ENCODE data around the gene OGFOD3. TPM values are rescaled to one million over a fixed set of nuclear protein-coding genes. Genes with fewer than 3 reads are reported as not detected.
A peak's percentile ranks its signal among the peaks of the same experiment; 100 is the strongest.

OGFOD3 gene
- total and polyA plus RNA-seq, 9 of the 15 experiments (the other 6 are each of a cell fraction or from before 2014, with no cell fraction given) = 0.69 to 44.7 (median 18.9) TPM

DNA sequence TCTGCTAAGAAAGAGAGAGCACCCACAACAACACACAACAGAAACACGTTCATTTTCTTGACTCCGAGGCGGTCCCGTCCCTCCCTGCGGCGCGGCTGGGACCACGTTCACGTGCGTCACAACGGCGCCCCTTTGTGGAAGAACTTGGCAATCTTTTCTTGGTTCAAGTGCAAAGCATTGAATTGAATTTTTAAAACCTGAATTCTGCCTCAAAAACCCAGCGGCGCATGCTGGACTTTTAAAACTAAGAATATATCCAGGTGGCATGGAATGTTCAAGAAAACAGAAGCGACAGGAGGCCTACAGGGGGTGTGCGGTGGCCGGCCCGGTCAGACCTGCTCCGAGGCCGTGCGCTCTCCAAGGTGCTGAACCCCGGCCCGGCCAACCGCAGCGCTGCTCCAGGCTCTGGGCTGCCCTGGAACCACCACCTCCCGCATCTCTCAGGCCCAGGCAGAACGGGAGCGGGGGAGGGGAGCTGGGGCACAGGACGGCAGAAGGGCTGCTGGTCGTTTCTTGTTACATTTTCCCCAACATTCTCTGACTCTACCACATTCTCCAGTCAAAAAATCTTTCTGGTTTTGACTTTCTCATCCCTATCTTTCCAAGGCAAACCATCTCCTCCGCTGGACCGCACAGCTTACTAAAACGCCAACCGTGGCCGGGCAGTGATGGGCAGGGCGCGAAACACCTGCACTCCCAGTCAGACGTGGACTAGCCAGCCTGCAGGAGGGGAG, 3.7 kb downstream of the OGFOD3 start (continued):
- TF ChIP-seq CBX2 (IDR thresholded peaks at IDR 0.05; ENCODE audit: insufficient read depth, low read length, poor library complexity, severe bottlenecking) (no peak), ZNF444 (CRISPR knock-in tag; IDR thresholded peaks at IDR 0.05) (no peak), KHSRP (IDR thresholded peaks at IDR 0.05) (no peak), ATF7 (IDR thresholded peaks at IDR 0.05) (peak; percentile 58; the same call in 1 of the 2 replicates), RBM34 (IDR thresholded peaks at IDR 0.05; ENCODE audit: borderline replicate concordance, insufficient read depth, low read length) (no peak), ZNF778 (CRISPR knock-in tag; IDR thresholded peaks at IDR 0.05) (no peak), TCF7 (IDR thresholded peaks at IDR 0.05; ENCODE audit: borderline replicate concordance) (no peak), ZHX1 (conservative IDR thresholded peaks at IDR 0.05; ENCODE audit: low read length) (0 out of 2 replicates have a peak, but pooled peaks have one; percentile 27), ZNF766 (CRISPR knock-in tag; conservative IDR thresholded peaks at IDR 0.05) (peak; percentile 92), ZFP36 (IDR thresholded peaks at IDR 0.05; ENCODE audit: low read depth, low read length, partially characterized antibody) (no peak), ZNF324 (CRISPR knock-in tag; IDR thresholded peaks at IDR 0.05) (no peak)
- TF ChIP-seq, protein P1, sequence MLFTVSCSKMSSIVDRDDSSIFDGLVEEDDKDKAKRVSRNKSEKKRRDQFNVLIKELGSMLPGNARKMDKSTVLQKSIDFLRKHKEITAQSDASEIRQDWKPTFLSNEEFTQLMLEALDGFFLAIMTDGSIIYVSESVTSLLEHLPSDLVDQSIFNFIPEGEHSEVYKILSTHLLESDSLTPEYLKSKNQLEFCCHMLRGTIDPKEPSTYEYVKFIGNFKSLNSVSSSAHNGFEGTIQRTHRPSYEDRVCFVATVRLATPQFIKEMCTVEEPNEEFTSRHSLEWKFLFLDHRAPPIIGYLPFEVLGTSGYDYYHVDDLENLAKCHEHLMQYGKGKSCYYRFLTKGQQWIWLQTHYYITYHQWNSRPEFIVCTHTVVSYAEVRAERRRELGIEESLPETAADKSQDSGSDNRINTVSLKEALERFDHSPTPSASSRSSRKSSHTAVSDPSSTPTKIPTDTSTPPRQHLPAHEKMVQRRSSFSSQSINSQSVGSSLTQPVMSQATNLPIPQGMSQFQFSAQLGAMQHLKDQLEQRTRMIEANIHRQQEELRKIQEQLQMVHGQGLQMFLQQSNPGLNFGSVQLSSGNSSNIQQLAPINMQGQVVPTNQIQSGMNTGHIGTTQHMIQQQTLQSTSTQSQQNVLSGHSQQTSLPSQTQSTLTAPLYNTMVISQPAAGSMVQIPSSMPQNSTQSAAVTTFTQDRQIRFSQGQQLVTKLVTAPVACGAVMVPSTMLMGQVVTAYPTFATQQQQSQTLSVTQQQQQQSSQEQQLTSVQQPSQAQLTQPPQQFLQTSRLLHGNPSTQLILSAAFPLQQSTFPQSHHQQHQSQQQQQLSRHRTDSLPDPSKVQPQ (CRISPR knock-in tag; IDR thresholded peaks at IDR 0.05; ENCODE audit: borderline replicate concordance) = no peak
- TF ChIP-seq, protein P2, sequence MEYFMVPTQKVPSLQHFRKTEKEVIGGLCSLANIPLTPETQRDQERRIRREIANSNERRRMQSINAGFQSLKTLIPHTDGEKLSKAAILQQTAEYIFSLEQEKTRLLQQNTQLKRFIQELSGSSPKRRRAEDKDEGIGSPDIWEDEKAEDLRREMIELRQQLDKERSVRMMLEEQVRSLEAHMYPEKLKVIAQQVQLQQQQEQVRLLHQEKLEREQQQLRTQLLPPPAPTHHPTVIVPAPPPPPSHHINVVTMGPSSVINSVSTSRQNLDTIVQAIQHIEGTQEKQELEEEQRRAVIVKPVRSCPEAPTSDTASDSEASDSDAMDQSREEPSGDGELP (CRISPR knock-in tag; IDR thresholded peaks at IDR 0.05; ENCODE audit: borderline replicate concordance) = peak; percentile 91
- TF ChIP-seq, protein P3, sequence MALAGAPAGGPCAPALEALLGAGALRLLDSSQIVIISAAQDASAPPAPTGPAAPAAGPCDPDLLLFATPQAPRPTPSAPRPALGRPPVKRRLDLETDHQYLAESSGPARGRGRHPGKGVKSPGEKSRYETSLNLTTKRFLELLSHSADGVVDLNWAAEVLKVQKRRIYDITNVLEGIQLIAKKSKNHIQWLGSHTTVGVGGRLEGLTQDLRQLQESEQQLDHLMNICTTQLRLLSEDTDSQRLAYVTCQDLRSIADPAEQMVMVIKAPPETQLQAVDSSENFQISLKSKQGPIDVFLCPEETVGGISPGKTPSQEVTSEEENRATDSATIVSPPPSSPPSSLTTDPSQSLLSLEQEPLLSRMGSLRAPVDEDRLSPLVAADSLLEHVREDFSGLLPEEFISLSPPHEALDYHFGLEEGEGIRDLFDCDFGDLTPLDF (CRISPR knock-in tag; IDR thresholded peaks at IDR 0.05) = peak; percentile 90
- TF ChIP-seq, protein P4, sequence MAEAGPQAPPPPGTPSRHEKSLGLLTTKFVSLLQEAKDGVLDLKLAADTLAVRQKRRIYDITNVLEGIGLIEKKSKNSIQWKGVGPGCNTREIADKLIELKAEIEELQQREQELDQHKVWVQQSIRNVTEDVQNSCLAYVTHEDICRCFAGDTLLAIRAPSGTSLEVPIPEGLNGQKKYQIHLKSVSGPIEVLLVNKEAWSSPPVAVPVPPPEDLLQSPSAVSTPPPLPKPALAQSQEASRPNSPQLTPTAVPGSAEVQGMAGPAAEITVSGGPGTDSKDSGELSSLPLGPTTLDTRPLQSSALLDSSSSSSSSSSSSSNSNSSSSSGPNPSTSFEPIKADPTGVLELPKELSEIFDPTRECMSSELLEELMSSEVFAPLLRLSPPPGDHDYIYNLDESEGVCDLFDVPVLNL (CRISPR knock-in tag; IDR thresholded peaks at IDR 0.05; ENCODE audit: low read depth) = no peak
- TF ChIP-seq, protein P5, sequence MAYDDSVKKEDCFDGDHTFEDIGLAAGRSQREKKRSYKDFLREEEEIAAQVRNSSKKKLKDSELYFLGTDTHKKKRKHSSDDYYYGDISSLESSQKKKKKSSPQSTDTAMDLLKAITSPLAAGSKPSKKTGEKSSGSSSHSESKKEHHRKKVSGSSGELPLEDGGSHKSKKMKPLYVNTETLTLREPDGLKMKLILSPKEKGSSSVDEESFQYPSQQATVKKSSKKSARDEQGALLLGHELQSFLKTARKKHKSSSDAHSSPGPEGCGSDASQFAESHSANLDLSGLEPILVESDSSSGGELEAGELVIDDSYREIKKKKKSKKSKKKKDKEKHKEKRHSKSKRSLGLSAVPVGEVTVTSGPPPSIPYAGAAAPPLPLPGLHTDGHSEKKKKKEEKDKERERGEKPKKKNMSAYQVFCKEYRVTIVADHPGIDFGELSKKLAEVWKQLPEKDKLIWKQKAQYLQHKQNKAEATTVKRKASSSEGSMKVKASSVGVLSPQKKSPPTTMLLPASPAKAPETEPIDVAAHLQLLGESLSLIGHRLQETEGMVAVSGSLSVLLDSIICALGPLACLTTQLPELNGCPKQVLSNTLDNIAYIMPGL (CRISPR knock-in tag; IDR thresholded peaks at IDR 0.05) = peak; percentile 88; the same call in 1 of the 2 replicates
